ENCODE results near the gene PLPP1. TPM values are rescaled to one million over a fixed set of nuclear protein-coding genes. Genes with fewer than 3 reads are reported as not detected.

Gene PLPP1
- total RNA-seq, 2 donors from 2014 or later, result 170 to 189 TPM

- Histone ChIP-seq H3K9me3 (no peaks in the 10 kb centered on the region), H3K4me3 (no peak overlapping the region), H3K27me3 (no peaks in the 10 kb centered on the region), H3K36me3 (peaks cover 8% of the 10 kb centered on the region), H3K27ac (no peak overlapping the region), H3K4me1 (peaks cover 0 to 11% of the 10 kb centered on the region in 2 donors)
- TF ChIP-seq CTCF (IDR thresholded peaks at IDR 0.05), result no peak
- no peak for DNase-seq (ENCODE audit: low spot score)
Measured at GRCh38 chr5:55483885-55484284, 50.9 kb downstream of the PLPP1 start.

DNA sequence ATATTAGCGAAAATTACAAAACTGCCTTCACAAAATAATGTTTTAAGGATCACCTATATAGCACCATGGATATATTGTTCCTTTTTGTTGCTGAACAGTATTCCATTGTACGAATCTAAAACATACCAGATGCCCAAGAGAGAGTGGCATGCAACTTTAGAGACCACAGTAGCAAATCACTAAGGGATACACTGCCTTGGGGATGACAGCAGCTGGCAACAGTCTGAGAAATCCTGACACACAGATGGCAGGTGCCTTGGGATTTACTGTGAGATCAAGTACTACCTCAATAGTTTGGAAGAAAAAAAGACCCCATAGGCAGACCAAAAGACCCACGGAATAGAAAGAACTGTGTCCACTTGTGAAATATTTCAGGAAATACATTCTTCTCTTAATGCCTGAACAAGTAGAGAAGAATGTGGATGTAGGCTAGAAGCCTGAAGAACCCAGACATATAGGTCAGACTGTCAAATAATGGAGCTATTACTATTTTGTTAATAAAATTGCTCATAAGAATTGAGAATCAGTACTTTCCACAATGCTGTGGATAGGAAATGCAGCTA is 53.4 kb downstream of the PLPP1 start:
- H3K9me3 ChIP-seq, result no peaks in the 10 kb centered on the region
- peaks cover 4% of the 10 kb centered on the region for H3K36me3 ChIP-seq
- H3K4me1 ChIP-seq, result peaks cover 0 to 8% of the 10 kb centered on the region in 2 donors
- H3K4me3 ChIP-seq, result no peak overlapping the region
- H3K27ac ChIP-seq, result no peak overlapping the region
- H3K27me3 ChIP-seq, result no peaks in the 10 kb centered on the region
- no peak for TF ChIP-seq CTCF (IDR thresholded peaks at IDR 0.05)
- no peak for DNase-seq (ENCODE audit: low spot score)

GRCh38 chr5:55480781-55481180 is 54.0 kb downstream of the PLPP1 start:
- TF ChIP-seq CTCF (IDR thresholded peaks at IDR 0.05), result no peak
- Histone ChIP-seq H3K9me3 (no peaks in the 10 kb centered on the region), H3K4me1 (peaks cover 0 to 8% of the 10 kb centered on the region in 2 donors), H3K4me3 (no peak overlapping the region), H3K27me3 (no peaks in the 10 kb centered on the region), H3K27ac (no peak overlapping the region), H3K36me3 (no peaks in the 10 kb centered on the region)
- no peak for DNase-seq (ENCODE audit: low spot score)

DNA sequence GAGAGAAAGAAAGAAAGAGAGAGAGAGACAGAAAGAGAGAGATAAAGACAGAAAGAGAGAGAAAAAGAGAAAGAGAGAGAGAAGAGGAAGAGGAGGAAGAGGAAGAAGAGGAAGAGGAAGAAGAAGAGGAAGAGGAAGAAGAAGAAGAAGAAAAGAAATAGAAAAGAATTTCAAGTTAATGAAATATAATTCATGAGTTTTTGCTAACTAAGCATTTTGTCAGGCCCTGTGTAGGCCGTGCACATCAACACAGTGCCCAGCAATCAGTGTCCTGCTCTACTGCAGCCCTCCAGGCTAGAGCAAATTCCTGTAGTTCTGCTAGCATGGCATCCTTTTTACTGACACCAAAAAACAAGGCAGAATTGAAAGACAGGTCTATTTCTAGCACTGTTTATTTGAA is 62.1 kb downstream of the PLPP1 start:
- peaks cover 0 to 16% of the 10 kb centered on the region in 2 donors for H3K4me1 ChIP-seq
- H3K27ac ChIP-seq, result no peak overlapping the region
- no peak overlapping the region for H3K4me3 ChIP-seq
- H3K9me3 ChIP-seq, result no peaks in the 10 kb centered on the region
- no peak for DNase-seq (ENCODE audit: low spot score)
- TF ChIP-seq CTCF (IDR thresholded peaks at IDR 0.05), result no peak
- no peaks in the 10 kb centered on the region for H3K27me3 ChIP-seq
- peaks cover 25% of the 10 kb centered on the region for H3K36me3 ChIP-seq

DNA sequence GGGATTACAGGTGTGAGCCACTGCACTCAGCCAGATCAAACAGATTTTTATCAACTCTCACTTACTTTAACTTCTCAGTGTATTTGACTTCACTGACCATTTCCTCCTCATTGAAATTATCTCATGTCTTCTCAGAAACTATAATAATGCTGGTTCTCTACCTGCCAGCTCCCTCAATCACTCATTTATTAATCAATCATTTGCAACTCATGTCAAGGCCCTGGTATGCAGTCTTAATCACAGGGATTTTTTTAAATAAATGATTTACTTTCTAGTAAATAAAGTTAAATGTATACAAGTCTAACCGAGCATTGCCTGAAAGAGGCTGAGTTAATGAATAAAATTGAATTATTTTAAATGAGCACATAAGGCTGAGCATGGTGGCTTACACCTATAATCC is 63.3 kb downstream of the PLPP1 start:
- TF ChIP-seq CTCF (IDR thresholded peaks at IDR 0.05), result no peak
- Histone ChIP-seq H3K9me3 (no peaks in the 10 kb centered on the region), H3K36me3 (peaks cover 32% of the 10 kb centered on the region), H3K27ac (no peak overlapping the region), H3K4me3 (no peak overlapping the region), H3K27me3 (no peaks in the 10 kb centered on the region), H3K4me1 (peaks cover 0 to 18% of the 10 kb centered on the region in 2 donors)
- no peak for DNase-seq (ENCODE audit: low spot score)

GRCh38 chr5:55470282-55470681 is 64.5 kb downstream of the PLPP1 start:
- TF ChIP-seq CTCF (IDR thresholded peaks at IDR 0.05), result no peak
- Histone ChIP-seq H3K27me3 (no peaks in the 10 kb centered on the region), H3K9me3 (no peaks in the 10 kb centered on the region), H3K4me3 (no peak overlapping the region), H3K36me3 (peaks cover 38% of the 10 kb centered on the region), H3K4me1 (peaks cover 0 to 22% of the 10 kb centered on the region in 2 donors), H3K27ac (no peak overlapping the region)
- no peak for DNase-seq (ENCODE audit: low spot score)

All from right atrium auricular region (tissue), 2 donors.